ENCODE data around the gene PLIN3. TPM values are rescaled to one million over a fixed set of nuclear protein-coding genes. Genes with fewer than 3 reads are reported as not detected.

The PLIN3 gene
- total and polyA plus RNA-seq, 2 experiments from 2014 or later, result 97.8 to 118 TPM

DNA sequence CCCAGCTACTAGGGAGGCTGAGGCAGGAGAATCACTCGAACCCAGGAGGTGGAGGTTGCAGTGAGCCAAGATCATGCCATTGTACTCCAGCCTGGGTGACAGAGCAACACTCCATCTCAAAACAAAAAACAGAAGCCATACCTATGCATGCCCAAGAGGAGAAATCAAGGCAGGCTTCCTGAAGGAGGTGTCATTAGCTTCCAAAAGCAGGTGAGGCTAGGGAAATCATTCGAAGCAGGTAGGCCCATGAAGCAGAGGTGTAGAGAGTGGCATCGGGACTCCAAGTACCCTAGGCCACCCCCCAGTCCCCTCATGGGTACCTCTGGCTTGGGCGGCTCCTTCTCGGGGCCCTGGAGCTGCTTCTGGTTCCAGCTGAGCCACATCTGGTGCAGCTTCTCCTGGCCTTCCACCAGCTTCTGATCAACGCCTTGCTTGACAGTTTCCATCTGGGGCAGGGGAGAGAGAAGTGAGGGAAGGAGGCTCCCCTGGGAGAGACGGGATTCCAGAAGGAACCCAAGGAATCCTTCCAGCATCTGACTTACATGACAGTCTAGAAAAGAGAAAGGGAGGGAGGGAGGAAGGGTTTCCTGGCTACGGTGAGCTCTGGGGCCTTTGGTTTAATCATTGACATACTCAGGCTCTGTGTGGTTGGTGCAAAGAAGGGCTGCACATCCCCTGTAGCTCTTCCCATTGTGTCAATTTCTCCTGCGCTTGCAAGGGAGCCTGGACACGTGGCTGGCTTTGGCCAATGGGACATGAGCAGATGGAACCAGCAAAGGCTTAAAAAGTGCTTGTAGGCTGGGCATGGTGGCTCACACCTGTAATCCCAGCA is 22.9 kb downstream of the PLIN3 start:
- H3K9me3 ChIP-seq (ENCODE audit: low read depth), result no peaks in the 10 kb centered on the region
- H3K4me2 ChIP-seq, result no peak overlapping the region
- no peak overlapping the region for H2AFZ ChIP-seq
- TF ChIP-seq, protein P1, sequence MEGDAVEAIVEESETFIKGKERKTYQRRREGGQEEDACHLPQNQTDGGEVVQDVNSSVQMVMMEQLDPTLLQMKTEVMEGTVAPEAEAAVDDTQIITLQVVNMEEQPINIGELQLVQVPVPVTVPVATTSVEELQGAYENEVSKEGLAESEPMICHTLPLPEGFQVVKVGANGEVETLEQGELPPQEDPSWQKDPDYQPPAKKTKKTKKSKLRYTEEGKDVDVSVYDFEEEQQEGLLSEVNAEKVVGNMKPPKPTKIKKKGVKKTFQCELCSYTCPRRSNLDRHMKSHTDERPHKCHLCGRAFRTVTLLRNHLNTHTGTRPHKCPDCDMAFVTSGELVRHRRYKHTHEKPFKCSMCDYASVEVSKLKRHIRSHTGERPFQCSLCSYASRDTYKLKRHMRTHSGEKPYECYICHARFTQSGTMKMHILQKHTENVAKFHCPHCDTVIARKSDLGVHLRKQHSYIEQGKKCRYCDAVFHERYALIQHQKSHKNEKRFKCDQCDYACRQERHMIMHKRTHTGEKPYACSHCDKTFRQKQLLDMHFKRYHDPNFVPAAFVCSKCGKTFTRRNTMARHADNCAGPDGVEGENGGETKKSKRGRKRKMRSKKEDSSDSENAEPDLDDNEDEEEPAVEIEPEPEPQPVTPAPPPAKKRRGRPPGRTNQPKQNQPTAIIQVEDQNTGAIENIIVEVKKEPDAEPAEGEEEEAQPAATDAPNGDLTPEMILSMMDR (IDR thresholded peaks at IDR 0.05; ENCODE audit: poor library complexity), result no peak
- TF ChIP-seq EZH2 (IDR thresholded peaks at IDR 0.05; ENCODE audit: borderline replicate concordance) (no peak), EZH2phosphoT487 (IDR thresholded peaks at IDR 0.05; ENCODE audit: low read depth, severe bottlenecking, unreplicated experiment) (no peak)
- H3K4me3 ChIP-seq, result no peak overlapping the region
- no peaks in the 10 kb centered on the region for H3K36me3 ChIP-seq (replicated peaks; ENCODE audit: insufficient read depth, low read depth)
- H3K79me2 ChIP-seq, result no peaks in the 10 kb centered on the region
- peak overlapping the region; percentile 43 for H3K27ac ChIP-seq
- DNase-seq (ENCODE audit: low spot score), result no peak
- WGBS (ENCODE audit: low lambda C conversion rate, missing lambda C conversion rate), result 68% methylated on average over 10 of the region's 10 CpGs
- no peaks in the 10 kb centered on the region for H3K27me3 ChIP-seq
- H4K20me1 ChIP-seq (ENCODE audit: insufficient read depth, poor library complexity, severe bottlenecking), result no peaks in the 10 kb centered on the region
- no peaks in the 10 kb centered on the region for H3K9me2 ChIP-seq (replicated peaks; ENCODE audit: insufficient read depth)
- H3K4me1 ChIP-seq (ENCODE audit: insufficient read depth), result no peaks in the 10 kb centered on the region

DNA sequence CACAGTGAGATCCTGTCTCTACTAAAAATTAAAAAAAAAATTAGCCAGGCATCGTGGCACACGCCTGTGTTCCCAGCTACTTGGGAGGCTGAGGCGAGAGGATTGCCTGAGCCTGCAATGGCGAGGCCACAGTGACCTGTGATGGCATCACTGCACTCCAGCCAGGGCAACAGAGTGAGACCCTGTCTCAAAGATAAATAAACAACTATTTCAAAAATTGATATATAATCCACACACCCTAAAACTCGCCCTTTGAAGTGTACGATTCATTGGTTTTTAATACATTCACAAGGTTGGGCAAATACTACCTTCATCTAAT is 23.9 kb downstream of the PLIN3 start:
- no peak overlapping the region for H2AFZ ChIP-seq
- TF ChIP-seq, protein P1 (IDR thresholded peaks at IDR 0.05; ENCODE audit: poor library complexity), result no peak
- TF ChIP-seq EZH2phosphoT487 (IDR thresholded peaks at IDR 0.05; ENCODE audit: low read depth, severe bottlenecking, unreplicated experiment) (no peak), EZH2 (IDR thresholded peaks at IDR 0.05; ENCODE audit: borderline replicate concordance) (no peak)
- no peak overlapping the region for H3K4me3 ChIP-seq
- H3K9me3 ChIP-seq (ENCODE audit: low read depth), result no peaks in the 10 kb centered on the region
- H3K36me3 ChIP-seq (replicated peaks; ENCODE audit: insufficient read depth, low read depth), result no peaks in the 10 kb centered on the region
- 98% methylated on average over 6 of the region's 6 CpGs for WGBS (ENCODE audit: low lambda C conversion rate, missing lambda C conversion rate)
- no peaks in the 10 kb centered on the region for H3K27me3 ChIP-seq
- H4K20me1 ChIP-seq (ENCODE audit: insufficient read depth, poor library complexity, severe bottlenecking), result no peaks in the 10 kb centered on the region
- no peak for DNase-seq (ENCODE audit: low spot score)
- H3K9me2 ChIP-seq (replicated peaks; ENCODE audit: insufficient read depth), result no peaks in the 10 kb centered on the region
- no peak overlapping the region for H3K4me2 ChIP-seq
- H3K27ac ChIP-seq, result no peak overlapping the region
- H3K4me1 ChIP-seq (ENCODE audit: insufficient read depth), result no peaks in the 10 kb centered on the region
- H3K79me2 ChIP-seq, result no peaks in the 10 kb centered on the region

DNA sequence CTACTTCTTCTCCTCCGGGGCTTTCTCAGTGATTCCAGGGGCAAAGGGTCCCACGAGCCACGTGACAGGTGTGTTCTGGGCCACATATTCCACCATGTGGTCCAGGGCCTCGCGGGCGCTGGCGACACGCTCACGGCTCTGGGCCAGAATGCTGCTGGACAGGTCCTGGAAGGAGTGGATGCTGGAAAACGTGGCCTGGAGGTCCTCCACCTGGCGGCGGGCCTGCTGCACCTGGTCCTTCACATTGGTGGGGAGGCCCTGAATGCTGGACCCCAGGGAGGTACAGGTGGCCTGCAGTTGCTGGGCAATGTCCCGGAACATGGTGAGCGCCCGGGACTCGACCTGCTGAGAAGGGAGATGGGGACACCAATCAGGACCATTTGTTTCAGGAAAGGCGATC is 28.3 kb downstream of the PLIN3 start:
- Histone ChIP-seq H3K9me3 (ENCODE audit: low read depth) (no peaks in the 10 kb centered on the region), H3K4me2 (no peak overlapping the region), H3K9me2 (replicated peaks; ENCODE audit: insufficient read depth) (no peaks in the 10 kb centered on the region), H3K4me1 (ENCODE audit: insufficient read depth) (no peaks in the 10 kb centered on the region), H3K27ac (no peak overlapping the region), H3K79me2 (no peaks in the 10 kb centered on the region), H4K20me1 (ENCODE audit: insufficient read depth, poor library complexity, severe bottlenecking) (no peaks in the 10 kb centered on the region), H2AFZ (no peak overlapping the region), H3K27me3 (no peaks in the 10 kb centered on the region), H3K36me3 (replicated peaks; ENCODE audit: insufficient read depth, low read depth) (no peaks in the 10 kb centered on the region), H3K4me3 (no peak overlapping the region)
- TF ChIP-seq EZH2 (IDR thresholded peaks at IDR 0.05; ENCODE audit: borderline replicate concordance) (no peak), EZH2phosphoT487 (IDR thresholded peaks at IDR 0.05; ENCODE audit: low read depth, severe bottlenecking, unreplicated experiment) (no peak)
- TF ChIP-seq, protein P1 (IDR thresholded peaks at IDR 0.05; ENCODE audit: poor library complexity), result no peak
- 95% methylated on average over 17 of the region's 17 CpGs for WGBS (ENCODE audit: low lambda C conversion rate, missing lambda C conversion rate)
- DNase-seq (ENCODE audit: low spot score), result no peak

Measured in hepatocyte (in vitro differentiated cells).